ENCODE results near the gene TPRN. TPM values are rescaled to one million over a fixed set of nuclear protein-coding genes. Genes with fewer than 3 reads are reported as not detected.

The TPRN gene
- total and polyA plus RNA-seq, 2 donors (not counting 3 experiments of a cell fraction or from before 2014, with no cell fraction given), result 4.3 to 12.4 TPM

GRCh38 chr9:137160716-137161557, 39.6 kb downstream of the TPRN start:
- no TSS peak for BruUV-seq (replicated peaks)
- dilution Hi-C loops (cut with MboI; ENCODE audit: extremely low pct_ligation_motif_present, low sequenced_read_pairs) (no loop called here), intact Hi-C loops (cut with micrococcal nuclease) (no loop called here)
- Histone ChIP-seq H3K4me2 (ENCODE audit: insufficient read depth, low read length) (no peak overlapping the region), H3K9me1 (replicated peaks; ENCODE audit: control insufficient read depth, extremely low read depth, insufficient read depth, low read length) (no peaks in the 10 kb centered on the region), H4K20me1 (replicated peaks; ENCODE audit: control insufficient read depth, extremely low read depth, insufficient read depth, low read length) (no peaks in the 10 kb centered on the region), H3K27ac (ENCODE audit: insufficient read depth, low read depth, low read length) (no peak overlapping the region), H2AFZ (ENCODE audit: low read depth, low read length) (no peak overlapping the region), H3K9me3 (replicated peaks; ENCODE audit: control insufficient read depth, insufficient read depth, low read length) (no peaks in the 10 kb centered on the region), H3K4me1 (ENCODE audit: control insufficient read depth, extremely low read depth, insufficient read depth, low read length) (peaks cover 3% of the 10 kb centered on the region), H3K9ac (replicated peaks; ENCODE audit: extremely low read depth, insufficient read depth, low read length) (no peak overlapping the region), H3K36me3 (ENCODE audit: control insufficient read depth in 2 of 2, extremely low read depth in 1 of 2, insufficient read depth in 2 of 2, low read length in 2 of 2) (no peaks in the 10 kb centered on the region), H3K79me2 (ENCODE audit: control insufficient read depth, insufficient read depth, low read length) (no peaks in the 10 kb centered on the region), H3K27me3 (ENCODE audit: control insufficient read depth in 2 of 2, insufficient read depth in 2 of 2, low read length in 2 of 2) (peaks cover 12 to 24% of the 10 kb centered on the region in 2 experiments), H3K4me3 (replicated peaks in 1 of 3; ENCODE audit: insufficient read depth in 1 of 3, low read depth in 1 of 3, low read length in 3 of 3) (no peak overlapping the region)
- DNase-seq (ENCODE audit: low read depth, low spot score) (no peak), FAIRE-seq (no peak)
- TF ChIP-seq EZH2 (IDR thresholded peaks at IDR 0.05; ENCODE audit: borderline replicate concordance, low read depth, low read length, severe bottlenecking), result peak; percentile 2
- no peak for TF ChIP-seq FOS (IDR thresholded peaks at IDR 0.05; ENCODE audit: borderline replicate concordance, insufficient read depth, low read length)
- POLR2A ChIA-PET, result no interaction called here
- CTCF ChIA-PET, result no interaction called here

GRCh38 chr9:137160054-137160425, 40.5 kb downstream of the TPRN start:
- H3K4me1 ChIP-seq (ENCODE audit: control insufficient read depth, extremely low read depth, insufficient read depth, low read length), result peaks cover 3% of the 10 kb centered on the region
- ChIA-PET CTCF (interaction anchor here (1.8 kb wide), 1 partner anchor 16 kb away, joined by 5 read pairs; no protein-coding TSS in a partner anchor), POLR2A (no interaction called here)
- no peak overlapping the region for H3K4me2 ChIP-seq (ENCODE audit: insufficient read depth, low read length)
- dilution Hi-C loops (cut with MboI; ENCODE audit: extremely low pct_ligation_motif_present, low sequenced_read_pairs) (no loop called here), intact Hi-C loops (cut with micrococcal nuclease) (no loop called here)
- H3K79me2 ChIP-seq (ENCODE audit: control insufficient read depth, insufficient read depth, low read length), result no peaks in the 10 kb centered on the region
- no peak for FAIRE-seq
- no TSS peak for BruUV-seq (replicated peaks)
- H3K4me3 ChIP-seq (replicated peaks in 1 of 3; ENCODE audit: insufficient read depth in 1 of 3, low read depth in 1 of 3, low read length in 3 of 3), result no peak overlapping the region
- no peaks in the 10 kb centered on the region for H3K36me3 ChIP-seq (ENCODE audit: control insufficient read depth in 2 of 2, extremely low read depth in 1 of 2, insufficient read depth in 2 of 2, low read length in 2 of 2)
- TF ChIP-seq CTCF (IDR thresholded peaks at IDR 0.05; ENCODE audit: extremely low read depth in 1 of 2, insufficient read depth in 1 of 2, low read depth in 1 of 2, low read length in 2 of 2) (no peak), EZH2 (IDR thresholded peaks at IDR 0.05; ENCODE audit: borderline replicate concordance, low read depth, low read length, severe bottlenecking) (peak; percentile 53)
- no peak for DNase-seq (ENCODE audit: low read depth, low spot score)
- H3K9me3 ChIP-seq (replicated peaks; ENCODE audit: control insufficient read depth, insufficient read depth, low read length), result no peaks in the 10 kb centered on the region
- no peaks in the 10 kb centered on the region for H3K9me1 ChIP-seq (replicated peaks; ENCODE audit: control insufficient read depth, extremely low read depth, insufficient read depth, low read length)
- H2AFZ ChIP-seq (ENCODE audit: low read depth, low read length), result no peak overlapping the region
- no peak overlapping the region for H3K27ac ChIP-seq (ENCODE audit: insufficient read depth, low read depth, low read length)
- no peak overlapping the region for H3K9ac ChIP-seq (replicated peaks; ENCODE audit: extremely low read depth, insufficient read depth, low read length)
- peaks cover 12 to 24% of the 10 kb centered on the region in 2 experiments for H3K27me3 ChIP-seq (ENCODE audit: control insufficient read depth in 2 of 2, insufficient read depth in 2 of 2, low read length in 2 of 2)
- no peaks in the 10 kb centered on the region for H4K20me1 ChIP-seq (replicated peaks; ENCODE audit: control insufficient read depth, extremely low read depth, insufficient read depth, low read length)
